Measurements from ENCODE around the gene EIF4E1B. TPM values are rescaled to one million over a fixed set of nuclear protein-coding genes. Genes with fewer than 3 reads are reported as not detected.

EIF4E1B gene
- polyA plus RNA-seq, 1 donor, result not detected

DNA sequence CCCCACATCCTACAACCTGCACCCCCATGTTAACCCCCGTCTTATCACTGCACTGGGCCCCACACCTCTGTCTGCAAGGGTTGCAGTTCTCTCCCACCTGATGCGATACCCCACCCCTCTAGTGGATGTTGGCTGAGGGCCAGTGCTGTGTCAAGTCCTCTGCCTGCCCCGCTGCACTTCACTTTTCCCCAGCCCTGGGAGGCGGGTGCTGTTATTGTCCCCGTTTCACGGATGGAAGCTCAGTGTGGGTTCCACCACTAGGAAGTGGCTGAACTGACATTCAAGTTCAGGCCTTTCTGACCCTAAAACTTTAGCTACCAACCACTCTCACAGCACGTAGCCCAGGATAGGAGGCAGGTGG, 3.6 kb upstream of the EIF4E1B start:
- Histone ChIP-seq H3K4me3 (ENCODE audit: low read length) (no peak overlapping the region), H3K27me3 (ENCODE audit: control insufficient read depth, insufficient read depth, low read length) (peaks cover 86% of the 10 kb centered on the region), H3K9me3 (ENCODE audit: control insufficient read depth, low read depth, low read length) (peaks cover 6% of the 10 kb centered on the region), H3K27ac (ENCODE audit: low read length) (no peak overlapping the region), H3K4me1 (ENCODE audit: control insufficient read depth, insufficient read depth, low read length) (peaks cover 8% of the 10 kb centered on the region), H3K36me3 (ENCODE audit: control insufficient read depth, insufficient read depth, low read length) (no peaks in the 10 kb centered on the region)
- WGBS (ENCODE audit: insufficient coverage, low lambda C conversion rate), result no CpG with 5 or more reads among the region's 7 CpGs
- DNase-seq, result no peak

- no peak overlapping the region for H3K27ac ChIP-seq (ENCODE audit: low read length)
- peaks cover 6% of the 10 kb centered on the region for H3K9me3 ChIP-seq (ENCODE audit: control insufficient read depth, low read depth, low read length)
- peaks cover 8% of the 10 kb centered on the region for H3K4me1 ChIP-seq (ENCODE audit: control insufficient read depth, insufficient read depth, low read length)
- no CpG with 5 or more reads among the region's 5 CpGs for WGBS (ENCODE audit: insufficient coverage, low lambda C conversion rate)
- no peak for DNase-seq
- H3K36me3 ChIP-seq (ENCODE audit: control insufficient read depth, insufficient read depth, low read length), result no peaks in the 10 kb centered on the region
- peaks cover 84% of the 10 kb centered on the region for H3K27me3 ChIP-seq (ENCODE audit: control insufficient read depth, insufficient read depth, low read length)
- no peak overlapping the region for H3K4me3 ChIP-seq (ENCODE audit: low read length)
Measured at GRCh38 chr5:176627582-176627981, 2.9 kb upstream of the EIF4E1B start.

GRCh38 chr5:176628406-176629228, 1.9 kb upstream of the EIF4E1B start:
- H3K36me3 ChIP-seq (ENCODE audit: control insufficient read depth, insufficient read depth, low read length), result no peaks in the 10 kb centered on the region
- no peak overlapping the region for H3K4me3 ChIP-seq (ENCODE audit: low read length)
- no peak overlapping the region for H3K27ac ChIP-seq (ENCODE audit: low read length)
- no peak for DNase-seq
- peaks cover 91% of the 10 kb centered on the region for H3K27me3 ChIP-seq (ENCODE audit: control insufficient read depth, insufficient read depth, low read length)
- H3K9me3 ChIP-seq (ENCODE audit: control insufficient read depth, low read depth, low read length), result peaks cover 6% of the 10 kb centered on the region
- no CpG with 5 or more reads among the region's 13 CpGs for WGBS (ENCODE audit: insufficient coverage, low lambda C conversion rate)
- peaks cover 8% of the 10 kb centered on the region for H3K4me1 ChIP-seq (ENCODE audit: control insufficient read depth, insufficient read depth, low read length)

- Histone ChIP-seq H3K4me3 (ENCODE audit: low read length) (no peak overlapping the region), H3K27me3 (ENCODE audit: control insufficient read depth, insufficient read depth, low read length) (peaks cover 90% of the 10 kb centered on the region), H3K4me1 (ENCODE audit: control insufficient read depth, insufficient read depth, low read length) (peaks cover 8% of the 10 kb centered on the region), H3K9me3 (ENCODE audit: control insufficient read depth, low read depth, low read length) (peaks cover 6% of the 10 kb centered on the region), H3K27ac (ENCODE audit: low read length) (no peak overlapping the region), H3K36me3 (ENCODE audit: control insufficient read depth, insufficient read depth, low read length) (no peaks in the 10 kb centered on the region)
- DNase-seq, result no peak
- no CpG with 5 or more reads among the region's 34 CpGs for WGBS (ENCODE audit: insufficient coverage, low lambda C conversion rate)
Measured at GRCh38 chr5:176629317-176629852, 1.1 kb upstream of the EIF4E1B start.

- H3K36me3 ChIP-seq (ENCODE audit: control insufficient read depth, insufficient read depth, low read length), result no peaks in the 10 kb centered on the region
- H3K9me3 ChIP-seq (ENCODE audit: control insufficient read depth, low read depth, low read length), result peaks cover 6% of the 10 kb centered on the region
- H3K4me3 ChIP-seq (ENCODE audit: low read length), result peak overlapping the region; percentile 14
- peaks cover 8% of the 10 kb centered on the region for H3K4me1 ChIP-seq (ENCODE audit: control insufficient read depth, insufficient read depth, low read length)
- no peak overlapping the region for H3K27ac ChIP-seq (ENCODE audit: low read length)
- WGBS (ENCODE audit: insufficient coverage, low lambda C conversion rate), result no CpG with 5 or more reads among the region's 20 CpGs
- DNase-seq, result no peak
- peaks cover 87% of the 10 kb centered on the region for H3K27me3 ChIP-seq (ENCODE audit: control insufficient read depth, insufficient read depth, low read length)
Measured at GRCh38 chr5:176630681-176631222, 277 bp downstream of the EIF4E1B start.

- peaks cover 6% of the 10 kb centered on the region for H3K9me3 ChIP-seq (ENCODE audit: control insufficient read depth, low read depth, low read length)
- H3K4me1 ChIP-seq (ENCODE audit: control insufficient read depth, insufficient read depth, low read length), result peaks cover 8% of the 10 kb centered on the region
- H3K4me3 ChIP-seq (ENCODE audit: low read length), result no peak overlapping the region
- H3K27ac ChIP-seq (ENCODE audit: low read length), result no peak overlapping the region
- H3K36me3 ChIP-seq (ENCODE audit: control insufficient read depth, insufficient read depth, low read length), result no peaks in the 10 kb centered on the region
- H3K27me3 ChIP-seq (ENCODE audit: control insufficient read depth, insufficient read depth, low read length), result peaks cover 84% of the 10 kb centered on the region
- WGBS (ENCODE audit: insufficient coverage, low lambda C conversion rate), result 100% methylated on average over 1 of the region's 7 CpGs
- DNase-seq, result no peak
Measured at GRCh38 chr5:176631383-176632200, 1.1 kb downstream of the EIF4E1B start.

- DNase-seq, result peak in 1 of 2 donors; percentile 57
- Histone ChIP-seq H3K9me3 (ENCODE audit: control insufficient read depth, low read depth, low read length) (peaks cover 6% of the 10 kb centered on the region), H3K36me3 (ENCODE audit: control insufficient read depth, insufficient read depth, low read length) (no peaks in the 10 kb centered on the region), H3K27ac (ENCODE audit: low read length) (no peak overlapping the region), H3K4me1 (ENCODE audit: control insufficient read depth, insufficient read depth, low read length) (peaks cover 8% of the 10 kb centered on the region), H3K27me3 (ENCODE audit: control insufficient read depth, insufficient read depth, low read length) (peaks cover 80% of the 10 kb centered on the region), H3K4me3 (ENCODE audit: low read length) (no peak overlapping the region)
- no CpG with 5 or more reads among the region's 2 CpGs for WGBS (ENCODE audit: insufficient coverage, low lambda C conversion rate)
Measured at GRCh38 chr5:176632745-176633144, 2.3 kb downstream of the EIF4E1B start.

DNA sequence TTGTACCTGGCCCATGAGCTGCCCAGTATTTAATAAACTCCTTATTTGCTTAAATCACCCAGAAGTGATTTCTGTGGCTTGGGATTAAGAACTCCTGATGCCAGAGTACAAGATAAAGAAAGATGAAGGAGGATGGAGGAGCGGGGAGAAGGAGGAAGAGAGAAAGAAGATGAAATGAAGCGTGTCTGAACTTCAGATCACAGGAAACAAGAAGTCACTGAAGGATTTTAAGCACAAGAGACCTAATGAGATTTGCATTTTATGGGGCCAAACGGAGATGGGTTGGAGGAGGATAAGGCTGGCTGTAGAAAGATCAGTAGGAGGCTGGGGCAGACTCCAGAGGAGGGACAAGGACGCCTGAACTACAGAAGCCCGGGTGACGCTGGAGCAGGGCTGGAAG, 3.1 kb downstream of the EIF4E1B start:
- H3K4me1 ChIP-seq (ENCODE audit: control insufficient read depth, insufficient read depth, low read length), result peaks cover 8% of the 10 kb centered on the region
- no peaks in the 10 kb centered on the region for H3K36me3 ChIP-seq (ENCODE audit: control insufficient read depth, insufficient read depth, low read length)
- DNase-seq, result no peak
- WGBS (ENCODE audit: insufficient coverage, low lambda C conversion rate), result 61% methylated on average over 2 of the region's 6 CpGs
- peaks cover 6% of the 10 kb centered on the region for H3K9me3 ChIP-seq (ENCODE audit: control insufficient read depth, low read depth, low read length)
- H3K27ac ChIP-seq (ENCODE audit: low read length), result no peak overlapping the region
- H3K27me3 ChIP-seq (ENCODE audit: control insufficient read depth, insufficient read depth, low read length), result peaks cover 74% of the 10 kb centered on the region
- H3K4me3 ChIP-seq (ENCODE audit: low read length), result no peak overlapping the region

DNA sequence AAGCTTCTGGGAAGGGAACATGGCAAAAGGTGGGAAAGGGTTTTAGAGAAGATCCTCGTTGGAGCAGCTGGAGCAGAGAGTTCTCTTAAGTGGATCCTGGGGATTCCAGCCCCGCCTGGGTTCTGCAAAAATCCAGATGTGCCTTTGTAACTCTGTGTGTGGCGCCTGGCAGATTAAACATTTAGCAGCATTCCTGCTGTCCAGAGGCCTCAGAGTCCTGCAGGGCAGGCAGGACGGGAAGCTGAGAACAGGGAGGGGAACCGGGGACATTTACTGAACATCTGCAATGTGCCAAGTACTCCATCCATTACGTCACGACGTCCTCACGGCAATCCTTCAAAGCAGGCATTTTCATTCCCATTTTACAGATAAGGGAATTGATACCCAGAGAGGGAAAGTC, 6.0 kb downstream of the EIF4E1B start:
- Histone ChIP-seq H3K9me3 (ENCODE audit: control insufficient read depth, low read depth, low read length) (no peaks in the 10 kb centered on the region), H3K27me3 (ENCODE audit: control insufficient read depth, insufficient read depth, low read length) (peaks cover 48% of the 10 kb centered on the region), H3K4me1 (ENCODE audit: control insufficient read depth, insufficient read depth, low read length) (no peaks in the 10 kb centered on the region), H3K4me3 (ENCODE audit: low read length) (no peak overlapping the region), H3K36me3 (ENCODE audit: control insufficient read depth, insufficient read depth, low read length) (no peaks in the 10 kb centered on the region), H3K27ac (ENCODE audit: low read length) (no peak overlapping the region)
- no CpG with 5 or more reads among the region's 9 CpGs for WGBS (ENCODE audit: insufficient coverage, low lambda C conversion rate)
- DNase-seq, result no peak

DNA sequence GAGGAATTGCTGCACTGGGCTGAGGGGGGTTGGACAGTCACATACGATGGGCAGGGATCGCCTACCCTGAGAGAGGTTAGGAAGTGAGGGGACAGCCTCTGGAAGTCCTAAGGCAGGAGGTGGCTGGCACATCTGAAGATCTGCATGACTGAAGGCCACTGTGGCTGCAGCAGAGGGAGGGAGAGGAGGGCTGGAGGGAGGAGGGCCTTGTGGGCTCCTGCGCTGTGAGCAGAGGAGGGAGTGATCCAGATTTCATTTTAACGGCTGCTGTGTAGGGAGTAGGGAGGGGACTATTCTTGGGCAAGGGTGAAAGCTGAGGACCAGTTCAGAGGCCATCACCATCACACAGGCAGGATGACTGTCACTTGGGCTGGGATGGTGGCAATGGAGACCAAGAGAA, 7.1 kb downstream of the EIF4E1B start:
- no peaks in the 10 kb centered on the region for H3K36me3 ChIP-seq (ENCODE audit: control insufficient read depth, insufficient read depth, low read length)
- no peak for DNase-seq
- no CpG with 5 or more reads among the region's 4 CpGs for WGBS (ENCODE audit: insufficient coverage, low lambda C conversion rate)
- H3K27ac ChIP-seq (ENCODE audit: low read length), result no peak overlapping the region
- no peak overlapping the region for H3K4me3 ChIP-seq (ENCODE audit: low read length)
- H3K27me3 ChIP-seq (ENCODE audit: control insufficient read depth, insufficient read depth, low read length), result peaks cover 41% of the 10 kb centered on the region
- no peaks in the 10 kb centered on the region for H3K9me3 ChIP-seq (ENCODE audit: control insufficient read depth, low read depth, low read length)
- H3K4me1 ChIP-seq (ENCODE audit: control insufficient read depth, insufficient read depth, low read length), result no peaks in the 10 kb centered on the region
